NCI-H524 treated with DMSO at 0.1 percent for 48 hours (cell line): ENCODE results near the gene B3GAT3.
"Not testable (repeated sequence)": the region's sequence is repeated elsewhere in the genome, so short reads cannot be mapped to it uniquely, and the experiment has no call there.

Source experiments
- DNase-seq: peaks from one replicate; lab custom pipeline; 2025; lab: John Stamatoyannopoulos, UW

B3GAT3 gene

GRCh38 chr11:62577046-62577714 is 44.6 kb downstream of the B3GAT3 start:
- no peak for DNase-seq

GRCh38 chr11:62575837-62576236 is 45.9 kb downstream of the B3GAT3 start:
- DNase-seq = no peak

GRCh38 chr11:62575156-62575555 is 46.6 kb downstream of the B3GAT3 start:
- no peak for DNase-seq

- no peak for DNase-seq
Observed at GRCh38 chr11:62574363-62575071, 47.3 kb downstream of the B3GAT3 start.

- peak; percentile 97 for DNase-seq
Observed at GRCh38 chr11:62573592-62574362, 48.0 kb downstream of the B3GAT3 start, which contains the start of gene EEF1G. Gene EEF1G (minus strand): TSS chr11:62573891. CDS start chr11:62573842, 49 bp downstream.

- no peak for DNase-seq
Observed at GRCh38 chr11:62573006-62573591, 48.7 kb downstream of the B3GAT3 start.

- DNase-seq = no peak
Observed at GRCh38 chr11:62572431-62572830, 49.4 kb downstream of the B3GAT3 start.

GRCh38 chr11:62571493-62571892 is 50.3 kb downstream of the B3GAT3 start:
- not testable (repeated sequence) for DNase-seq

- not testable (repeated sequence) for DNase-seq
Observed at GRCh38 chr11:62570903-62571302, 50.9 kb downstream of the B3GAT3 start.

GRCh38 chr11:62569611-62570010 is 52.2 kb downstream of the B3GAT3 start:
- DNase-seq = no peak

- DNase-seq = no peak
Observed at GRCh38 chr11:62567018-62567633, 54.7 kb downstream of the B3GAT3 start.

GRCh38 chr11:62566247-62566646 is 55.5 kb downstream of the B3GAT3 start:
- no peak for DNase-seq
